HG02678 (cell line): ENCODE data around the gene ROBO1.
"Not testable (repeated sequence)": the region's sequence is repeated elsewhere in the genome, so short reads cannot be mapped to it uniquely, and the experiment has no call there.

Experiments
- ATAC-seq: cut with Tn5 transposase; IDR thresholded peaks from one replicate; pipeline ENCODE4 v1.9.1; 2021; ENCODE audit warnings: mild to moderate bottlenecking, moderate library complexity; ENCODE audit not compliant: unreplicated experiment

ROBO1 gene

GRCh38 chr3:79558943-79559342, 208.9 kb downstream of the ROBO1 start:
- ATAC-seq: no peak

GRCh38 chr3:79555655-79556054, 212.1 kb downstream of the ROBO1 start:
- ATAC-seq: no peak

GRCh38 chr3:79551997-79552396, 215.8 kb downstream of the ROBO1 start:
- no peak for ATAC-seq

GRCh38 chr3:79551321-79551892, 216.4 kb downstream of the ROBO1 start:
- no peak for ATAC-seq

- ATAC-seq: no peak
These were observed 224.4 kb downstream of the ROBO1 start for GRCh38 chr3:79543218-79543982.

GRCh38 chr3:79534727-79535126, 233.1 kb downstream of the ROBO1 start:
- ATAC-seq: no peak

- ATAC-seq: no peak
These were observed 236.1 kb downstream of the ROBO1 start for GRCh38 chr3:79531566-79532295.

GRCh38 chr3:79521221-79521848, 246.5 kb downstream of the ROBO1 start:
- peak; percentile 68 for ATAC-seq

GRCh38 chr3:79517766-79518413, 249.9 kb downstream of the ROBO1 start:
- ATAC-seq: no peak

GRCh38 chr3:79516795-79517194, 251.0 kb downstream of the ROBO1 start:
- ATAC-seq: no peak

GRCh38 chr3:79515072-79515471, 252.7 kb downstream of the ROBO1 start:
- no peak for ATAC-seq

- no peak for ATAC-seq
These were observed 253.7 kb downstream of the ROBO1 start for GRCh38 chr3:79514069-79514468.

- no peak for ATAC-seq
These were observed 261.0 kb downstream of the ROBO1 start for GRCh38 chr3:79506751-79507150.

GRCh38 chr3:79502216-79502681, 265.5 kb downstream of the ROBO1 start:
- ATAC-seq: not testable (repeated sequence)

- no peak for ATAC-seq
These were observed 270.2 kb downstream of the ROBO1 start for GRCh38 chr3:79497447-79498111.

GRCh38 chr3:79491029-79491641, 276.7 kb downstream of the ROBO1 start:
- ATAC-seq: no peak

GRCh38 chr3:79490165-79491028, 277.4 kb downstream of the ROBO1 start:
- no peak for ATAC-seq

GRCh38 chr3:79488407-79488806, 279.4 kb downstream of the ROBO1 start:
- no peak for ATAC-seq

GRCh38 chr3:79480746-79481145, 287.1 kb downstream of the ROBO1 start:
- no peak for ATAC-seq
